Chondrocyte (in vitro differentiated cells): ENCODE results near the gene NELL2. TPM values are rescaled to one million over a fixed set of nuclear protein-coding genes. Genes with fewer than 3 reads are reported as not detected.
A peak's percentile ranks its signal among the peaks of the same experiment; 100 is the strongest.

Experiments used
- DNase-seq: peaks from one replicate; pipeline ENCODE4 v3.0.0; 2021; ENCODE audit warnings: mixed read lengths, low spot score
- H3K27ac Mint-ChIP-seq: one replicate; pipeline ENCODE4 v1.8.0; 2021; ENCODE audit warnings: mild to moderate bottlenecking, moderate library complexity, mixed read lengths; ENCODE audit not compliant: unreplicated experiment
- H3K27me3 Mint-ChIP-seq: 2 replicates; pipeline ENCODE4 v1.8.0; 2021; ENCODE audit warnings: low read depth, mixed read lengths
- H3K36me3 Mint-ChIP-seq: 2 replicates; pipeline ENCODE4 v1.8.0; 2021; ENCODE audit warnings: low read depth, mixed read lengths
- H3K4me1 Mint-ChIP-seq: 2 replicates; pipeline ENCODE4 v1.8.0; 2021; ENCODE audit warnings: low read depth, mild to moderate bottlenecking, mixed read lengths
- H3K4me3 Mint-ChIP-seq: one replicate; pipeline ENCODE4 v1.8.0; 2021; ENCODE audit warnings: mild to moderate bottlenecking, moderate library complexity, mixed read lengths; ENCODE audit not compliant: unreplicated experiment
- H3K9me3 Mint-ChIP-seq: 2 replicates; pipeline ENCODE4 v1.8.0; 2021; ENCODE audit warnings: low read depth, mixed read lengths
- total RNA-seq: library from RNA; stranded (reverse); gene quantifications from 3 replicates; pipeline ENCODE4 v1.2.1, GENCODE V29; 2021
- TF ChIP-seq, protein P1 (sequence below): fragments of 200-600 bp; sonication (generic); IDR thresholded peaks from 2 replicates; pipeline ENCODE4 v1.5.0; 2021; ENCODE audit warnings: antibody characterized with exemption, mild to moderate bottlenecking, moderate library complexity

NELL2 gene
- total RNA-seq, 1 donor from 2014 or later: not detected

- H3K36me3 Mint-ChIP-seq: no peaks in the 10 kb centered on the region
- peaks cover 17% of the 10 kb centered on the region for H3K9me3 Mint-ChIP-seq
- H3K4me3 Mint-ChIP-seq: no peak overlapping the region
- H3K27ac Mint-ChIP-seq: no peak overlapping the region
- TF ChIP-seq, protein P1, sequence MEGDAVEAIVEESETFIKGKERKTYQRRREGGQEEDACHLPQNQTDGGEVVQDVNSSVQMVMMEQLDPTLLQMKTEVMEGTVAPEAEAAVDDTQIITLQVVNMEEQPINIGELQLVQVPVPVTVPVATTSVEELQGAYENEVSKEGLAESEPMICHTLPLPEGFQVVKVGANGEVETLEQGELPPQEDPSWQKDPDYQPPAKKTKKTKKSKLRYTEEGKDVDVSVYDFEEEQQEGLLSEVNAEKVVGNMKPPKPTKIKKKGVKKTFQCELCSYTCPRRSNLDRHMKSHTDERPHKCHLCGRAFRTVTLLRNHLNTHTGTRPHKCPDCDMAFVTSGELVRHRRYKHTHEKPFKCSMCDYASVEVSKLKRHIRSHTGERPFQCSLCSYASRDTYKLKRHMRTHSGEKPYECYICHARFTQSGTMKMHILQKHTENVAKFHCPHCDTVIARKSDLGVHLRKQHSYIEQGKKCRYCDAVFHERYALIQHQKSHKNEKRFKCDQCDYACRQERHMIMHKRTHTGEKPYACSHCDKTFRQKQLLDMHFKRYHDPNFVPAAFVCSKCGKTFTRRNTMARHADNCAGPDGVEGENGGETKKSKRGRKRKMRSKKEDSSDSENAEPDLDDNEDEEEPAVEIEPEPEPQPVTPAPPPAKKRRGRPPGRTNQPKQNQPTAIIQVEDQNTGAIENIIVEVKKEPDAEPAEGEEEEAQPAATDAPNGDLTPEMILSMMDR: no peak
- no peaks in the 10 kb centered on the region for H3K27me3 Mint-ChIP-seq
- DNase-seq: no peak
- H3K4me1 Mint-ChIP-seq: no peaks in the 10 kb centered on the region
Measured at GRCh38 chr12:44484862-44485261, 391.3 kb downstream of the NELL2 start.

DNA sequence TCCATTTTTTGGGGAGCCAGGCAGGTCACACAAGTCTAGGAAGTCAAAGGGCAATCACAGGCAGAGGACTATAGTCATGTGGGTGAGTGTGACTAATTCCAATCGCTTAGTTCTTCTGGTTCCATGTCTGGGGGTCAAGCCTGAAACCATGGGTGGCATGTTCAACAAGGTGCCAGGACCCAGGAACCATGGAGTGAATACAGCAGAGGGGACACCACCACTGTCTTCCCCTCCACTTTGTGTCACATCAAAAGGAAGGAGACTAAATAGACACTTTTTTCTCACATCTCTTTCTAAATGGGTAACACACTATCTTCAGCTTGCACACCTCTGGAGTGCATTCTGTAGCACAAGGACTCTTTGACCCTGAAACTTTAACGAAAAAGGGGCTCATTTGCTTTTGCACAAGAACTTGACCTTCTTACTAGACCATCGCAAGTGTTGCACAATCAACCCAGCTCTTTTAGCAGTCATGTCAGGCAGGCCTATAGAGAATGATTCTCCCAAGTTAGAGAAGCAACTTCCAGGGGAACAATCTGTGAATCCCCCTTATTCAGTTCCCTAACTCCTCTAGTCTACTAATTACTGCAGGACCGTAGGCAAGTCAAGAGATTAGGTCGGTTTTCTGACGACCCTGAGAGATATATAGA, 398.7 kb downstream of the NELL2 start:
- H3K4me3 Mint-ChIP-seq: no peak overlapping the region
- H3K27ac Mint-ChIP-seq: no peak overlapping the region
- H3K4me1 Mint-ChIP-seq: no peaks in the 10 kb centered on the region
- TF ChIP-seq, protein P1: no peak
- no peaks in the 10 kb centered on the region for H3K27me3 Mint-ChIP-seq
- no peak for DNase-seq
- no peaks in the 10 kb centered on the region for H3K36me3 Mint-ChIP-seq
- H3K9me3 Mint-ChIP-seq: peaks cover 34% of the 10 kb centered on the region

DNA sequence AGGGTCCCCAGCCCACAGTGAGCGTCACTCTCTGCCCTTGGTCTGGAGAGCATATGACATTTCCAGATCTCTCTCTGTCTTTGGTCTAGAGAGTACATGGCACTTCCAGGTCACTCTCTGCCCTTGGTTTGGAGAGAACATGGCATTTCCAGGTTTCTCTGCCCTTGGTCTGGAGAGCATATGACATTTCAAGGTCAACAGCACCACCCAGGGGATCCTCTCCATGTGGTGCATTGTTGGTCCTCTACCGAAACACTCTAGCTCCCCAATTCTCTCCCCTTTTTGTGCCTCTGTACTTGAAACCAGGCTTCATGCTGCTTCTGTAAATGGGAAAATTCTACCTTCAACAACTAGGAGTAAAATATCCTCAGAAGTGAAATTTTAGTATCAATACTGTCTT, 399.4 kb downstream of the NELL2 start:
- Mint-ChIP-seq H3K9me3 (peaks cover 33% of the 10 kb centered on the region), H3K4me3 (no peak overlapping the region), H3K27ac (no peak overlapping the region), H3K4me1 (no peaks in the 10 kb centered on the region), H3K36me3 (no peaks in the 10 kb centered on the region), H3K27me3 (no peaks in the 10 kb centered on the region)
- no peak for DNase-seq
- TF ChIP-seq, protein P1: no peak

GRCh38 chr12:44465139-44465538, 411.0 kb downstream of the NELL2 start:
- Mint-ChIP-seq H3K27me3 (peaks cover 8% of the 10 kb centered on the region), H3K27ac (no peak overlapping the region), H3K4me1 (no peaks in the 10 kb centered on the region), H3K9me3 (peaks cover 17% of the 10 kb centered on the region), H3K36me3 (peaks cover 4% of the 10 kb centered on the region), H3K4me3 (no peak overlapping the region)
- TF ChIP-seq, protein P1: peak; percentile 52
- no peak for DNase-seq

GRCh38 chr12:44464180-44464579, 411.9 kb downstream of the NELL2 start:
- no peaks in the 10 kb centered on the region for H3K4me1 Mint-ChIP-seq

More at GRCh38 chr12:44464180-44464579, 411.9 kb downstream of the NELL2 start:
- H3K36me3 Mint-ChIP-seq: peaks cover 4% of the 10 kb centered on the region
- H3K4me3 Mint-ChIP-seq: no peak overlapping the region
- peaks cover 17% of the 10 kb centered on the region for H3K9me3 Mint-ChIP-seq
- H3K27me3 Mint-ChIP-seq: peaks cover 8% of the 10 kb centered on the region
- TF ChIP-seq, protein P1: no peak
- no peak for DNase-seq
- H3K27ac Mint-ChIP-seq: no peak overlapping the region
